Tibial nerve (tissue), 4 donors: ENCODE results near the gene MBIP. TPM values are rescaled to one million over a fixed set of nuclear protein-coding genes. Genes with fewer than 3 reads are reported as not detected.

Experiments used
- DNase-seq, 2 donors: peaks; one replicate each; pipeline ENCODE4 v3.0.0-alpha.2; 2019; ENCODE audit warnings: low spot score in 2 of 2
- H3K27ac ChIP-seq, 4 donors: fragments of 200-600 bp; sonication (generic) in 3 of 4; one replicate each; pipeline ENCODE4 v1.5.1; 2017 to 2019; ENCODE audit warnings: mild to moderate bottlenecking in 1 of 4
- H3K27me3 ChIP-seq, 2 donors: fragments of 200-600 bp; sonication (generic) in 1 of 2; one replicate each; pipeline versions ENCODE4 v1.5.1 to v1.6.0; 2017 to 2019
- H3K36me3 ChIP-seq, 3 donors: fragments of 200-600 bp; sonication (generic); one replicate each; pipeline ENCODE4 v1.5.1; 2018 to 2019
- H3K4me1 ChIP-seq, 4 donors: fragments of 200-600 bp; sonication (generic) in 3 of 4; one replicate each; pipeline ENCODE4 v1.5.1; 2017 to 2019
- H3K4me3 ChIP-seq, 4 donors: fragments of 200-600 bp; sonication (generic) in 3 of 4; one replicate each; pipeline ENCODE4 v1.5.1; 2017 to 2019; ENCODE audit warnings: mild to moderate bottlenecking in 1 of 4, moderate library complexity in 1 of 4
- H3K9me3 ChIP-seq, 4 donors: fragments of 200-600 bp; sonication (generic) in 3 of 4; one replicate each; pipeline ENCODE4 v1.5.1; 2017 to 2019
- EP300 ChIP-seq, 2 donors: sonication (generic); formaldehyde crosslinking; IDR thresholded peaks; one replicate each; pipeline ENCODE4 v1.6.1; 2017; ENCODE audit warnings: antibody characterized with exemption in 2 of 2, mild to moderate bottlenecking in 1 of 2
- POLR2A ChIP-seq, 2 donors: fragments of 450-650 bp; IDR thresholded peaks; one replicate each; pipeline ENCODE4 v1.6.1; 2017; ENCODE audit warnings: antibody characterized with exemption in 2 of 2, mild to moderate bottlenecking in 2 of 2, moderate library complexity in 2 of 2
- WGBS, 2 donors: methylation state at CpG; one replicate each; pipeline ENCODE4 v1.1.5; 2018; 5-methylcytosine and 5-hydroxymethylcytosine counted together
- total RNA-seq, 4 donors: library from RNA; depleted of rRNA; stranded (reverse); fragments of >200 nt; gene quantifications; one replicate each; pipeline ENCODE4 v1.1.0, GENCODE V29; 2016
- TF ChIP-seq, protein P1 (sequence below), 5 experiments: fragments of 200-600 bp in 3 of 5; fragments of 450-650 bp in 2 of 5; sonication (generic) in 3 of 5; IDR thresholded peaks; one replicate each; pipeline ENCODE4 v1.5.1; 2016 to 2019; ENCODE audit warnings: antibody characterized with exemption in 5 of 5, mild to moderate bottlenecking in 3 of 5, moderate library complexity in 2 of 5

The MBIP gene
- total RNA-seq, 4 donors from 2014 or later: 18.9 to 38.0 (median 25.5) TPM

DNA sequence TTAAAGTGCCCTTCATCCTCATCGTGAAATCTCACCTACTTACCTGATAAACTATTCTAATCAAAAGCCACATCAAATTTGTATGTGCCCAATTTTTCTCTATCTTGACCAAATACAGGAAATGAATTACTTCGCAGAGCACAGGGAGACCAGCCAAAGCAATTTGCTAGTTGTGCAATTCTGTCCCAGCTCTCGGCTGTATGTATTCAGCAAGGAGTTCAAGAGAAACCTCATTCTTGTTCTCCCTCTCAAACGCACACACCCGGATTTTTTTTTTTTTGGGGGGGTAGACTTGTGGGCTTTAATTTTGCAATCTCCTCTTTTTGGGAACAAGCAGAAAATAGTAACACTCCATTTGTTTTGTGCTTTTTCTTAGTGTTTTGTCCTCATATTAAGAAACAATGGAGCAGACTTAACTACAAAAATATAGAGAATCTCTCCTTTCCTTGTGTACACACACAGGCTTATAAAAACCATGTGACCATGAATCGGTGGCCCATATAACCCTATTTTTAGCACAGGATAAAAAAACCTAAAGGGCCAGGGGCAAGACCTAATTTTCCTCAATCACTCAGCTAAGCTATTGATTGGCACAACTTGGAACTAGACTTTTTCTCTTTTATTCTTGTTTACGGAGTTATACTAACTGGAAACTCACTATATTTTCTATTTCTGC, 64.2 kb downstream of the MBIP start:
- Histone ChIP-seq H3K27ac (peak overlapping the region in 2 of 4 donors; percentile 72 to 81), H3K36me3 (no peaks in the 10 kb centered on the region), H3K9me3 (no peaks in the 10 kb centered on the region), H3K4me3 (no peak overlapping the region), H3K27me3 (no peaks in the 10 kb centered on the region), H3K4me1 (peaks cover 0 to 23% (median 6%) of the 10 kb centered on the region in 4 donors)
- 33 to 35% methylated on average over 7 of the region's 7 CpGs for WGBS, 2 donors
- TF ChIP-seq POLR2A (IDR thresholded peaks at IDR 0.05) (no peak), EP300 (IDR thresholded peaks at IDR 0.05) (peak in 1 of 2 donors; percentile 72)
- TF ChIP-seq, protein P1, sequence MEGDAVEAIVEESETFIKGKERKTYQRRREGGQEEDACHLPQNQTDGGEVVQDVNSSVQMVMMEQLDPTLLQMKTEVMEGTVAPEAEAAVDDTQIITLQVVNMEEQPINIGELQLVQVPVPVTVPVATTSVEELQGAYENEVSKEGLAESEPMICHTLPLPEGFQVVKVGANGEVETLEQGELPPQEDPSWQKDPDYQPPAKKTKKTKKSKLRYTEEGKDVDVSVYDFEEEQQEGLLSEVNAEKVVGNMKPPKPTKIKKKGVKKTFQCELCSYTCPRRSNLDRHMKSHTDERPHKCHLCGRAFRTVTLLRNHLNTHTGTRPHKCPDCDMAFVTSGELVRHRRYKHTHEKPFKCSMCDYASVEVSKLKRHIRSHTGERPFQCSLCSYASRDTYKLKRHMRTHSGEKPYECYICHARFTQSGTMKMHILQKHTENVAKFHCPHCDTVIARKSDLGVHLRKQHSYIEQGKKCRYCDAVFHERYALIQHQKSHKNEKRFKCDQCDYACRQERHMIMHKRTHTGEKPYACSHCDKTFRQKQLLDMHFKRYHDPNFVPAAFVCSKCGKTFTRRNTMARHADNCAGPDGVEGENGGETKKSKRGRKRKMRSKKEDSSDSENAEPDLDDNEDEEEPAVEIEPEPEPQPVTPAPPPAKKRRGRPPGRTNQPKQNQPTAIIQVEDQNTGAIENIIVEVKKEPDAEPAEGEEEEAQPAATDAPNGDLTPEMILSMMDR (IDR thresholded peaks at IDR 0.05): no peak
- DNase-seq: peak in 1 of 2 donors; percentile 58

DNA sequence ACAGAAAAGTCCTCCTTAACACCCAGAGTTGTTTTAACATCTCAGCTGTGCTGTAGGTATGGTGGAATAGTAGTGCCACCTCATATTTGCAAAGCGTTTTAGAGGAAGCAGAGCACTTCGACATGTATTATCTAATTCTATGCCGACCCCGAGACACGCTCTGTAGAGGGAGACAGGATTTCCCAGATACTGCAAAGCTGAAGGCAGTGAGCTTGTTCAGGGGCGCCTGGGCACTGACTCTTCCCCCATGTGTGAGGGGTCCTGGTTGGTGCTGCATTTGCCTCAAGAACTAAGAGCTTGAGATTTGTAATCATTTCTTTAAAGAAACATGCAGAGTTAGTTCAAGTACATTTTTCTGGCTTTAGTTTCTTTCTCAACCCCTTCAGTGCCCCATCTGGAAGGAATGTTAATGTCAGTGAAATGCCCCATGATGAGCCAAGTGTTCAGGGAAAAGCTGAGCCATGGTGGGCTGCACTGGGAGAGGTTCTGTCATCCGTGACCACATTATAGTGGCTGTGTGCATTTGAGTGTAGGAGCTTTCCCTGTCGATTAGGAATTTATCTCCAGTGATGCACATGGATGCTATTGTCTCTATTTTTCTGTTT, 66.3 kb downstream of the MBIP start:
- H3K4me1 ChIP-seq: peaks cover 0 to 23% (median 6%) of the 10 kb centered on the region in 4 donors
- DNase-seq: no peak
- no peaks in the 10 kb centered on the region for H3K9me3 ChIP-seq
- WGBS, 2 donors: 78 to 85% methylated on average over 8 of the region's 8 CpGs
- no peak overlapping the region for H3K4me3 ChIP-seq
- no peak overlapping the region for H3K27ac ChIP-seq
- H3K36me3 ChIP-seq: no peaks in the 10 kb centered on the region
- no peaks in the 10 kb centered on the region for H3K27me3 ChIP-seq
- TF ChIP-seq POLR2A (IDR thresholded peaks at IDR 0.05): no peak
- TF ChIP-seq, protein P1 (IDR thresholded peaks at IDR 0.05): no peak
- TF ChIP-seq EP300 (IDR thresholded peaks at IDR 0.05): no peak

Other genes with a start within 250 kb of the MBIP start
- gene PTCSC3, start 143.9 kb downstream of the MBIP start, total RNA-seq: not detected
- not detected for gene NKX2-1, start 199.6 kb upstream of the MBIP start, total RNA-seq